ENCODE data around the gene MACO1.
A peak's percentile ranks its signal among the peaks of the same experiment; 100 is the strongest.
"Not testable (repeated sequence)": the region's sequence is repeated elsewhere in the genome, so short reads cannot be mapped to it uniquely, and the experiment has no call there.

The MACO1 gene

DNA sequence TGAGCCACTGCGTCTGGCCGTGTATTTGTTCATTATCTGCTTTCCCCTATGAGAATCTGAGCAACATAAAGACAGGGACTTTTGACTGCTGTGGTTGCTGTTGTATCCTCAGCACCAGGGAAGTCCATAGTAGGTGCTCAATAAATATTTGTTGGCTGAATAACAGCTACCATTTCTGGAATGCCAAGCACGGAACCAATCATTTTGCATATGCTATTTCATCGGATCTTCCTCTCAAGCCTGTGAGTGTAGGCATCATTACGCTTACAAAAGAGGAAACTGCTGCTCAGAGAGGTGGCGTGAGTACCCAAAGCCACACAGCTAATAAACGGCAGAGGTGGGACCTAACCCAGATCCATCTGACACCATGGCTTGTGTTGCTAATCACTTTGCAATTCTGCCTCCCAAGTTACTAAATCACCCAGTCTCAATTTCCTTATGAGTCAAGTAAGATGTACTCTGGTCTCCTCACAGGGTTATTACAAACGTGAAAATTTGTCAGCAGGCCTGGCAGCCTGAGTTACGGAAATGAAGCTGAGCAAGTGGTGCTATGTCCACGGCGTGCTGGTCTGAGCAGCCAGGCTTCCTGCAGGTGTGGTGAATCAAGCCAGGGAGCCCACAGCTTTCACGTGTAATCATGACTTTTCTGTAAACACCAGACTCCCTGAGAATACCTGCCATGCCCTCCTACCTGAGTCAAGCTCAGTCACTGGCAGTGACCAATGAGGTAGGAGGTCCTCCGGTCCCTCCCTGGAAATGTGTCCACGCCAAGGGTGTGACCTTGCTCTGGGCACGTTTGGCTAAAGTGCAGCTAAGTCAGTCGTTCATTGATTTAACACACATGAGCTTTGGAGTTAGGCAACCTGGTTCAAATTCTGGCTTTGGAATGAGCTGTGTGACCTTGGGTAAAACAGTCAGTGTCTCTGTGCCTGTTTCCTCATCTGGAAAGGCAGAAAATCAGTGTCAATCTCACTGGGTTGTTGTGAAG, 5.3 kb upstream of the MACO1 start:
- DNase-seq, result no peak

DNA sequence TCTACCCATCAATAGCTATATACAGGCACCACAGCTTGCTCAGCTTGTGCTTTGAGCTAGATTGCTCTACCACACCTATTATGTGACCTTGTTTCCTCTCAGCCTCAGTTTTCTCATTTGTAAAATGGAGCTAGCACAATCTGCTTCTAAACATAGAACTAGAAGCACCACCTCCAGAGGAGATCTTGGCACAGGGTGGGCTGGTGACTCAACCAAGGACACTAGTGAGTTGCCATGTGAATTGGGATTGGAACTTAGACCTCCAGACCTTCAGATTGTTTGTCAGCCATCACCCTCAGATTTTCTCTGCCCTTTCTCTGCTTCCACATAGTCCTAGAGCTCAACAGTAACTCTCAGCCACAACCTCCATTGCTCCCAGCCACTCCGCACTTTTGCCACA, 3.0 kb upstream of the MACO1 start:
- no peak for DNase-seq

DNA sequence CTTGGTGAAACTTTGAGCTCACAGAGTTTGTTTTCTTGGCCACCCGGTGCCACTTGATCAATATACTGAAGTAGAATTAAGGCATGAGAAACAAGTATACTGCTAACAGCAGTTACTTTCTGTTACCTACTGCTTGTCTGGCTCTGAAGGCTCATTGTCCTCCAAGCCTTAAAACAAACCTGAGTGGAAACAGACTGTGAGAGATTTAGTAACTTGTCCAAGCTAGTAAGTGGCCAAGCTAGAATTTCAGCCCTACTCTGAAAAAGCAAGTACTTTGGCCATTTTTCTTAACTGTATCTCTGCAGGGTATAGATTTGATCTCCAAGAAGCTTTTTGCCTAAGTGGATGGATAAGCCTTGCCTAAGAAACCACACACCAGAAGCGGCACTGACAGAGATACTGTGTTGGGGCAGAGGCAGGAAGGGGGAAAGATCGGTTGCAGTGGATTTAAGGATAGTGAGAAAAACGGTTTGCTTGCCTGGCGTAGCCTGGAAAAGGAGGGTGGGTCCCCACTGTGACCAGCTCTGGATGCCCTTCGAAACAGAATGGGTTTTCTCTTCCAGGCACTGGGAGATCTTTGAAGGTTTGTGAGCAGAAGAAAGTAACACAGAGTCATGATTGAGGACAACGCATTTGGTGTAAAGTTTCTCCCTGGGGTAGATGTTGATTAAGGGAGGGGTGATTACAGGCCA, 2.1 kb upstream of the MACO1 start:
- DNase-seq, result no peak

- peak in 1 of 2 donors; percentile 1 for DNase-seq
These were observed 527 bp downstream of the MACO1 start for GRCh38 chr1:25430967-25431881.

- DNase-seq, result no peak
These were observed 1.4 kb downstream of the MACO1 start for GRCh38 chr1:25431955-25432719.

GRCh38 chr1:25432749-25433388, 2.2 kb downstream of the MACO1 start:
- no peak for DNase-seq

GRCh38 chr1:25433389-25434186, 2.9 kb downstream of the MACO1 start:
- DNase-seq, result no peak

DNA sequence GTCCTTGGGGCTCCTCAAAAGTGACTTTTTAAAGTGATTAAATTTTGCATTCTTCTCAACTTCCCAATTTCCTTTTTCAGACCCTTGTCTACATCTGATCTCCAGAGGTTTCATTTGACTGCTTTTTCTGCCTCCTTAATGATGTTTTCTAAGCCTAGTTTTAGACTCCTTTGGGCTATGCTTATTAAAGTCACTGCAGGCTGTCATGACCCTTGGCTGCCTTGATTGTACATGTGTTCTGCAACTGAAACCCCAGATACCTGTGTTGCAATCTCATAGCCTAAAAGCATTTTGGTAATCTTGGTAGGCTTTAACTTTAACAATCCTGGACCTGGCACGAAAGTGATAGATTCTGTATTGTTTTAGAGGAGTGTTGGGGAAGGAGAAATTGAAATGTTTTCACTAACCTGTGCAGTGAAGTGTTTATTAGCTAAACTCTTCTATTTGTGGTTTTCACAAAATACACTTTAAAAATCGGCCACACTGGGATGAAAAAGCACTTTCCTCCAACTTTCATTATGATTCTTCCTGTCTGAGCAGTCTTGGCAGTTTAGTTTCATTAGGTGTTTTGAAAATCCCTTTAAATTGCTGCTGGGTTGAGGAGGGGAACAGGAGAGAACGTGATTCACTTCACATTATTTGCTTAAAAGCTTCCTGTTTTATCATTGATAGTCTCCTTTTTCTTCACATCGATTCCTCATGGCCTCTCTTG, 4.9 kb downstream of the MACO1 start:
- DNase-seq, result no peak

DNA sequence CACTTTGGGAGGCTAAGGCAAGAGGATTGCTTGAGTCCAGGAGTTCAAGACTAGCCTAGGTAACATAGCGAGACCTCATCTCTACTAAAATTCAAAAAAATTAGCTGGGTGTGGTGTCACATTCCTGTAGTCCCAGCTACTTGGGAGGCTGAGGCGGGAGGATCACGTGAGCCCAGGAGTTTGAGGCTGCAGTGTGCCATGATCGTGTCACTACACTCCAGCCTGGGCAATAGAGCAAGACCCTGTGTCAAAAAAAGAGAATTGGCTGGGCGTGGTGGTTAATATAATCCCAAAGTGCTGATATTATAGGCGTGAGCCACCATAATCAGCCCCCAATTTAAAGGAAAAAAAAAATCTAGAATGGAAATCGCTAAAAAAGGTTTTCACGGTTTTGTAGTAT, 7.0 kb downstream of the MACO1 start:
- DNase-seq, result no peak

DNA sequence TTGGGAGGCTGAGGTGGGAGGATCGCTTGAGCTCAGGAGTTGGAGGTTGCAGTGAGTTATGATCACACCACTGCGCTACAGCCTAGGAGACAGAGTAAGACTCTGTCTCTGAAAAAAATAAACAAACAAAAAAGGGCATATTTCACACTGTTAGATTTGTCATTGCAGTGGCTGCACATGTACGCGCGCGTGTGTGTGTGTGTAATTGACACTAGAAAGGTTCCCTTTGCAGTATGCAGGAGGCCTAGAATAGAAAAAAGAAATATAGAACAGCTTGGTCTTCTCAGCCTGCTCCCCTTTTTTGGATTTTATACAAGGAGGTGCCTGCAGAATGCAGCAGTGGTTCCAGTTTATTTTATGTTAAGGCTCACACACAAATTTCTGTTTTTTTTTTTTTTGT, 8.6 kb downstream of the MACO1 start:
- no peak for DNase-seq

DNA sequence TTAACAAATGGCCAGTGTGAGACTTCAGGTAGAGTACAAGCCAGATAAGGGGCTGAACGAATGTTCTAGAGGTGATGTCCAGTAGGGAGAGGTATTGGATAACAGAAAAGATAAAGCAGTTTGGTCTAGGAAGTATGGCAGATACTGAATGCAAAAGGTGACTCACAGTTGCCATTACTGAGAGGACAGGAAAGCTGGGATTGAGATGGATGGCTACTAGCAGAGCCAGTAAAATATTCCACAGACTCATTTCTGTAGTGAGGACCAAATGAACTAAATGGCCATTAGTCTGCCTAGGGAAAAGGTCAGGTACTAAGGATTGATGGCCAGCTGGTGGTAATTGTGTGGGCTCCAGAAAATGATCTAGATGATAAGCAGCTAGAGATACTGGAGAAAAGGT, 11.5 kb downstream of the MACO1 start:
- no peak for DNase-seq

- no peak for DNase-seq
These were observed 12.5 kb downstream of the MACO1 start for GRCh38 chr1:25443030-25443699.

GRCh38 chr1:25444604-25445003, 13.9 kb downstream of the MACO1 start:
- not testable (repeated sequence) for DNase-seq

DNA sequence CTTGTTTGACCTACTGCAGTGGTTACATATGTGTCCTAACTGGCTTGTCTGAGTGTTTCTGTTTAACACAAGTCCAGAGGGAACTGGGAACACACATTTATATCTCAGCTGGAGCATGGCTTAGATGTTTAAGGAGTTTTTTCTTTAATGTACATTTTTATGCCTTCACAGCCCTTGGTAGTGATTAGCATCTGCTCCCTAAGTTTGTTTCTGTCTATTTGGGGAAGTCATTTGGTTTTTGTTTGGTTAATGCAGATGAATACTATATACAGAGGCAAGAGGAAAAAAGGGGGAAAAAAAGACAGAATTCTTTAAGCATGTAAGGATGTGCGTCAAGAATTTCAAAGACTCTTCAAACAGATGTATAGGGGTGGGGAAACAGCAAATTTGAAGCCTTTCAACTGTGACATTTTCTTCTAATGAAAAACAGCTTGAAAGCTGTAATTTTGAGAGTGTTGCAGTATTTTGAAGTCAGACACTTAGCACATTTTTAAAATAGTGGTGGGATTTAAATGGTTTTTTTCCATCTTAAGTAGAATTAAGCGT, 15.4 kb downstream of the MACO1 start:
- DNase-seq, result no peak

DNA sequence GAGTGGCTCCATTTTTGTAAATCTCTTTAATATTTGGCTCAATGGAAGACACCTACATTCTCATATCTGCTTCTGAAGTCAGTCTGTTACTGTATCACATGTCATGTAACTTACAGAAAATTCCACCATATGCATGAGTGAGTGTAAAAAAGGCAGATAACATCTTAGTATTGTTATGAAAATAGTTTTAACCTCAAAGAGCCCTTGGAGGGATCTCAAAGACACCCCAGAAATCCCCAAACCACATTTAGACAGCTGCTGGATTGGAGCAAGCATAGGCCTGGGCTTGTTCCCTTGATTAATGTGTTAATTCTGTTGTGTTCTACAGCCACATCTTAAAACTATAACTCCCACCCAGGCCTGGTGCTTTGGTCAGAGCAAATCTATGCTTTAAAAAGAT, 16.9 kb downstream of the MACO1 start:
- DNase-seq, result no peak

GRCh38 chr1:25450891-25451290, 20.2 kb downstream of the MACO1 start:
- DNase-seq, result no peak

DNA sequence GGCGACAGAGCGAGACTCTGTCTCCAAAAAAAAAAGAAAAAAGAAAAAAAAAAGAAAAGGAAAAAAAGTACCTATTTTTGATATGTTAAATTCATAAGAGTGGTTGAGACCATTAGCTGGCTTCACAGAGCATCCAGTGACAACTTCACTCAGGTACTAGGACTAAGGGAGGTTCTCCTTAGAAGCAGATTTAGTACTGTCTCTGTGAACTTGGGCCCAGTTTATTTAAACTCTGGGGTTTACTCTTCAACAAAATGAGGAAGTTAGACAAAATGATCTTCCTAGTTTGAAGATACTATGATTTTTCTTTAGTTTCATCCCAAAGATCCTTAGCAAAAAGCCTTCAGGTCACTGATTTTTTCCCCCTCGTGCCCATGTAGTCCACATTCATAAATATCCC, 21.2 kb downstream of the MACO1 start:
- no peak for DNase-seq

GRCh38 chr1:25456502-25456901, 25.8 kb downstream of the MACO1 start:
- DNase-seq, result no peak

All from activated CD4-positive, alpha-beta T cell treated with anti-CD3 and anti-CD28 coated beads for 4 hours (primary cell).